Gastrocnemius medialis (tissue), 4 donors: ENCODE measurements around the gene EME2. TPM values are rescaled to one million over a fixed set of nuclear protein-coding genes. Genes with fewer than 3 reads are reported as not detected.
"Not testable (repeated sequence)": the region's sequence is repeated elsewhere in the genome, so short reads cannot be mapped to it uniquely, and the experiment has no call there.

Experiments
- ATAC-seq, 2 donors: fragments of 150-250 bp; one replicate each; pipeline ENCODE4 v1.9.1; 2016
- DNase-seq, 2 donors: peaks; one replicate each; pipeline ENCODE4 v3.0.0-alpha.2; 2019
- H3K27ac ChIP-seq, 4 donors: fragments of 200-600 bp; sonication (generic); 1 replicate in 1 of 4; 2 replicates in 3 of 4; pipeline ENCODE4 v1.5.1; 2016 to 2018; ENCODE audit warnings: mild to moderate bottlenecking in 2 of 4, moderate library complexity in 1 of 4
- H3K27me3 ChIP-seq, 3 donors: fragments of 200-600 bp; sonication (generic) in 2 of 3; 1 replicate in 1 of 3; 2 replicates in 2 of 3; pipeline versions ENCODE4 v1.5.1 to v1.6.0; 2016 to 2019; ENCODE audit warnings: mild to moderate bottlenecking in 1 of 3, moderate library complexity in 1 of 3
- H3K36me3 ChIP-seq, 2 donors: fragments of 200-600 bp; sonication (generic) in 1 of 2; one replicate each; pipeline ENCODE4 v1.5.1; 2017 to 2018
- H3K4me1 ChIP-seq, 2 donors: fragments of 200-600 bp; sonication (generic) in 1 of 2; one replicate each; pipeline ENCODE4 v1.5.1; 2016 to 2017; ENCODE audit warnings: mild to moderate bottlenecking in 2 of 2
- H3K4me3 ChIP-seq, 4 donors: fragments of 200-600 bp; sonication (generic) in 3 of 4; 1 replicate in 1 of 4; 2 replicates in 3 of 4; pipeline ENCODE4 v1.5.1; 2016 to 2019; ENCODE audit warnings: mild to moderate bottlenecking in 2 of 4
- H3K9me3 ChIP-seq, 3 donors: fragments of 200-600 bp; sonication (generic) in 2 of 3; 1 replicate in 1 of 3; 2 replicates in 2 of 3; pipeline ENCODE4 v1.5.1; 2016 to 2019
- CTCF ChIP-seq, 5 experiments: fragments of 450-650 bp in 3 of 5; fragments of 200-600 bp in 2 of 5; sonication (generic) in 2 of 5; IDR thresholded peaks in 4 of 5; conservative IDR thresholded peaks in 1 of 5; 1 replicate in 4 of 5; 2 replicates in 1 of 5; pipeline ENCODE4 v1.5.1; 2016 to 2019; ENCODE audit warnings: antibody characterized with exemption in 5 of 5, mild to moderate bottlenecking in 3 of 5, moderate library complexity in 3 of 5
- POLR2A ChIP-seq, 2 donors: fragments of 450-650 bp; IDR thresholded peaks; one replicate each; pipeline ENCODE4 v1.6.1; 2017; ENCODE audit warnings: antibody characterized with exemption in 2 of 2, mild to moderate bottlenecking in 2 of 2, moderate library complexity in 2 of 2
- in situ Hi-C, 4 donors: fragments of 200-750 bp; cut with MboI; loops; one replicate each; pipeline versions ENCODE4 v1.15.0 to v1.8.0; 2017; ENCODE audit warnings: low sequenced_read_pairs in 4 of 4
- intact Hi-C: fragments of 100-400 bp; cut with DNase I; formaldehyde crosslinking; loops from one replicate; pipeline ENCODE4 v1.15.1; 2023; ENCODE audit warnings: low total_unique reads
- total RNA-seq, 4 donors: library from RNA; depleted of rRNA; stranded (reverse); fragments of >200 nt; gene quantifications; one replicate each; pipeline versions ENCODE4 v1.1.0 to v1.2.3, GENCODE V29; 2016

EME2 gene
- total RNA-seq, 4 donors from 2014 or later, result 2.1 to 9.2 (median 6.2) TPM

GRCh38 chr16:1794221-1794871, 21.7 kb downstream of the EME2 start:
- in situ Hi-C loops, result no loop called here
- intact Hi-C loops, result no loop called here
- H3K36me3 ChIP-seq, result peaks cover 0 to 4% of the 10 kb centered on the region in 2 donors

DNA sequence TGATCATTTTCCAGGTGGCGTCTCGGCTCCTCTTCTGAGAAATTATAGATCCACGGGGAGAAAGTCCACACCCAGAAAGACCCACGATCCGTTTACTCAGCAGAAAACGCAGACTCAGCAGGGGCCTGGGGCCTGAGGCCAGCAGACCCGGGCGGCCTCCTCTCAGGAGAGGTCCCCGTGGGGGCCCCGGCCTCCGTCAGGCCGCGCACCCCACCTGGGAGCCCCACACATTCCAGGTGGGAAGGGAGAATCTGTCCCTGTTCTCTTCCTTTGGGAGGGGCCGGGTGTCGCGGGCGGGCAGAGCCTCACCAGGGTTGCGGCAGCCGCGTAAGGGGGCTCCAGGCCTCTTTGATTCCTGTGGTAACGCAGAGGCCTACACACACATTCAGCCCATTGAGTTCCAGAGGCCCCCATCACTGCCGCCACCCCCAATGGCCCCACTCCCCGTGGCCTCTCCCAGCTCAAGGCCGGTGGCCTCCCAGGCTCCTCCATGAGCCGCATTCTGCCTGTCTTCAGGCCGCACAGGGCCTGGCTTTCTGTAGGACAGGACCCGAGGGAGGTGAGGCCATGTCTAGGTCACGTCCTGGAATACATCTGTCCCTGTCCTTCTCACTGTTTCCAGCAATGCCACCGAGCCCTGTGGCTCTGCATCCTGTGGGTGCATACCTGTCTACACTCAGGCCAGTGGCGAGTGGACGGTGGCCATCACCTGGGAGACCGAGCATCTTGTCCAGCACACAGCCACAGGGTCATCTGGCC, 22.5 kb downstream of the EME2 start:
- TF ChIP-seq POLR2A (IDR thresholded peaks at IDR 0.05), result no peak
- TF ChIP-seq CTCF (IDR thresholded peaks at IDR 0.05 in 4 of 5, conservative IDR thresholded peaks at IDR 0.05 in 1 of 5), result no peak
- H3K27ac ChIP-seq, result no peak overlapping the region
- no peak for ATAC-seq
- H3K9me3 ChIP-seq, result no peaks in the 10 kb centered on the region
- no peak overlapping the region for H3K4me3 ChIP-seq
- H3K36me3 ChIP-seq, result peaks cover 0 to 4% of the 10 kb centered on the region in 2 donors
- DNase-seq, result peak in 1 of 2 donors; percentile 9
- no peaks in the 10 kb centered on the region for H3K27me3 ChIP-seq
- no peaks in the 10 kb centered on the region for H3K4me1 ChIP-seq
- in situ Hi-C loops (no loop called here), intact Hi-C loops (no loop called here)

More at GRCh38 chr16:1794221-1794871, 21.7 kb downstream of the EME2 start:
- TF ChIP-seq CTCF (IDR thresholded peaks at IDR 0.05 in 4 of 5, conservative IDR thresholded peaks at IDR 0.05 in 1 of 5), result no peak
- no peak for TF ChIP-seq POLR2A (IDR thresholded peaks at IDR 0.05)
- Histone ChIP-seq H3K4me1 (no peaks in the 10 kb centered on the region), H3K4me3 (no peak overlapping the region), H3K27ac (no peak overlapping the region), H3K9me3 (no peaks in the 10 kb centered on the region), H3K27me3 (no peaks in the 10 kb centered on the region)
- DNase-seq (peak in 1 of 2 donors; percentile 10), ATAC-seq (no peak)

- H3K27ac ChIP-seq, in situ Hi-C loops, DNase-seq, intact Hi-C loops, H3K9me3 ChIP-seq, ATAC-seq, H3K4me3 ChIP-seq, H3K36me3 ChIP-seq, H3K27me3 ChIP-seq, H3K4me1 ChIP-seq: not testable (repeated sequence)
Observed at GRCh38 chr16:1799263-1799662, 26.7 kb downstream of the EME2 start.

DNA sequence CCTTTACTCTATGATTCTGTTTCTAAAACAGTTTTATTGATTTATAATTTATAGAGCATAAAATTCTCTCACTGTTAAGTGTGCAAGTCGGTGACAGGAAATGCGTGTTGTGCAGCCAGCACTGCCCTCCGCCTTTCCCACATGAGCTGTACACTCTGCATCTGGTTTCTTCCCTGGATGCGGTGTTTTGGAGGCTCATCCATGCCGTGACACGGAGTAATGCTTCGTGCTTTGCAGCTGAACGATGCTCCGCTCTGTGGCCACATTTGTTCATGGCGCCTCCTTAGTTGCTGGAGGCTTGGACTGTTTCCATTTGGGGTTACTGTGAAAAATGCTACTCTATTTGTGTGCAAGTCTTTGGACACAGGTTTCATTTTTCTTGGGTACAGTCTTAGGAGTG, 28.1 kb downstream of the EME2 start:
- intact Hi-C loops (no loop called here), in situ Hi-C loops (no loop called here)
- no peaks in the 10 kb centered on the region for H3K4me1 ChIP-seq
- DNase-seq, result no peak
- no peak overlapping the region for H3K27ac ChIP-seq
- H3K36me3 ChIP-seq, result peaks cover 0 to 3% of the 10 kb centered on the region in 2 donors
- peak in 1 of 2 donors; percentile 21 for ATAC-seq
- no peaks in the 10 kb centered on the region for H3K27me3 ChIP-seq
- no peaks in the 10 kb centered on the region for H3K9me3 ChIP-seq
- no peak overlapping the region for H3K4me3 ChIP-seq
- TF ChIP-seq CTCF (IDR thresholded peaks at IDR 0.05 in 4 of 5, conservative IDR thresholded peaks at IDR 0.05 in 1 of 5), result no peak
- no peak for TF ChIP-seq POLR2A (IDR thresholded peaks at IDR 0.05)

- Histone ChIP-seq H3K36me3 (peaks cover 0 to 26% of the 10 kb centered on the region in 2 donors), H3K27me3 (no peaks in the 10 kb centered on the region), H3K4me3 (no peak overlapping the region), H3K9me3 (no peaks in the 10 kb centered on the region), H3K27ac (no peak overlapping the region), H3K4me1 (no peaks in the 10 kb centered on the region)
- ATAC-seq, result no peak
- in situ Hi-C loops (no loop called here), intact Hi-C loops (no loop called here)
- no peak for DNase-seq
- TF ChIP-seq CTCF (IDR thresholded peaks at IDR 0.05 in 4 of 5, conservative IDR thresholded peaks at IDR 0.05 in 1 of 5) (no peak), POLR2A (IDR thresholded peaks at IDR 0.05) (no peak)
Observed at GRCh38 chr16:1807626-1808025, 35.0 kb downstream of the EME2 start.
